WTC11 (cell line): ENCODE measurements around the gene LLGL2. TPM values are rescaled to one million over a fixed set of nuclear protein-coding genes. Genes with fewer than 3 reads are reported as not detected.

Experiments used
- ATAC-seq: fragments of 200-7000 bp; cut with Tn5 transposase; 2 replicates; pipeline ENCODE4 v1.10.0; 2021; ENCODE audit warnings: mild to moderate bottlenecking, moderate library complexity
- CTCF ChIA-PET: fragments of 300-600 bp; sonication (Branson Sonifier 250); formaldehyde crosslinking; loops from one replicate; lab custom pipeline; 2021; ENCODE audit warnings: antibody characterized with exemption; lab: Charles Lee
- POLR2A ChIA-PET: fragments of 350-600 bp; sonication (Branson Sonifier 250); formaldehyde crosslinking; loops from one replicate; lab custom pipeline; 2021; ENCODE audit warnings: antibody characterized with exemption; lab: Charles Lee
- DNase-seq: peaks from one replicate; pipeline ENCODE4 v3.0.0; 2021; ENCODE audit warnings: low spot score
- H3K27ac Mint-ChIP-seq: 2 replicates; pipeline ENCODE4 v1.8.0; 2021; ENCODE audit warnings: mixed read lengths
- H3K27me3 Mint-ChIP-seq: 2 replicates; pipeline ENCODE4 v1.8.0; 2021; ENCODE audit warnings: low read depth, mild to moderate bottlenecking, moderate library complexity, mixed read lengths
- H3K36me3 Mint-ChIP-seq: 2 replicates; pipeline ENCODE4 v1.8.0; 2021; ENCODE audit warnings: mixed read lengths
- H3K4me1 Mint-ChIP-seq: 2 replicates; pipeline ENCODE4 v1.8.0; 2022; ENCODE audit warnings: mixed read lengths
- H3K4me3 Mint-ChIP-seq: 2 replicates; pipeline ENCODE4 v1.8.0; 2021; ENCODE audit warnings: mild to moderate bottlenecking, moderate library complexity, mixed read lengths
- H3K9me3 Mint-ChIP-seq: 2 replicates; pipeline ENCODE4 v1.8.0; 2021; ENCODE audit warnings: mixed read lengths
- CREB1 ChIP-seq: sonication (generic); formaldehyde crosslinking; IDR thresholded peaks from 2 replicates; pipeline ENCODE4 v1.8.0; 2023; ENCODE audit warnings: mild to moderate bottlenecking, missing genetic modification reagents
- EMX1 ChIP-seq: fragments of 250-450 bp; sonication (Bioruptor Pico); IDR thresholded peaks from 2 replicates; pipeline ENCODE4 v1.8.0; 2021; ENCODE audit warnings: mild to moderate bottlenecking
- GTF2I ChIP-seq: fragments of 250-450 bp; sonication (Bioruptor Pico); conservative IDR thresholded peaks from 2 replicates; pipeline ENCODE4 v1.4.0; 2021; ENCODE audit warnings: mild to moderate bottlenecking
- HMGA2 ChIP-seq: fragments of 250-450 bp; sonication (Bioruptor Pico); IDR thresholded peaks from 2 replicates; pipeline ENCODE4 v1.4.0; 2021; ENCODE audit warnings: mild to moderate bottlenecking, moderate library complexity
- JUN ChIP-seq: sonication (generic); formaldehyde crosslinking; IDR thresholded peaks from 2 replicates; pipeline ENCODE4 v1.8.0; 2023; ENCODE audit warnings: mild to moderate bottlenecking, missing genetic modification reagents
- KAT7 ChIP-seq: sonication (generic); formaldehyde crosslinking; IDR thresholded peaks from 2 replicates; pipeline ENCODE4 v1.8.1; 2023; ENCODE audit warnings: missing genetic modification reagents, mild to moderate bottlenecking, borderline replicate concordance
- NFATC4 ChIP-seq: fragments of 250-450 bp; sonication (Bioruptor Pico); IDR thresholded peaks from 2 replicates; pipeline ENCODE4 v1.9.0; 2021; ENCODE audit warnings: mild to moderate bottlenecking
- NR3C1 ChIP-seq: sonication (generic); formaldehyde crosslinking; conservative IDR thresholded peaks from 2 replicates; pipeline ENCODE4 v1.8.1; 2023; ENCODE audit warnings: low read depth, mild to moderate bottlenecking, missing genetic modification reagents
- RELA ChIP-seq: sonication (generic); formaldehyde crosslinking; IDR thresholded peaks from 2 replicates; pipeline ENCODE4 v1.8.1; 2022; ENCODE audit warnings: missing genetic modification reagents, mild to moderate bottlenecking, borderline replicate concordance
- TEAD4 ChIP-seq: sonication (generic); formaldehyde crosslinking; IDR thresholded peaks from 2 replicates; pipeline ENCODE4 v1.8.0; 2022; ENCODE audit warnings: mild to moderate bottlenecking, missing genetic modification reagents
- ZNF138 ChIP-seq: sonication (generic); formaldehyde crosslinking; conservative IDR thresholded peaks from 2 replicates; pipeline ENCODE4 v1.8.1; 2022; ENCODE audit warnings: mild to moderate bottlenecking, moderate library complexity, missing genetic modification reagents
- total RNA-seq: library from RNA; stranded (reverse); gene quantifications from 3 replicates; pipeline ENCODE4 v1.2.3, GENCODE V29; 2021
- TF ChIP-seq, protein P1 (sequence below): sonication (generic); formaldehyde crosslinking; IDR thresholded peaks from 2 replicates; pipeline ENCODE4 v1.8.1; 2022; ENCODE audit warnings: missing genetic modification reagents, borderline replicate concordance
- TF ChIP-seq, protein P2 (sequence below): sonication (generic); formaldehyde crosslinking; IDR thresholded peaks from 2 replicates; pipeline ENCODE4 v1.8.1; 2022; ENCODE audit warnings: low read depth, mild to moderate bottlenecking, moderate library complexity, missing genetic modification reagents, borderline replicate concordance
- TF ChIP-seq, protein P3 (sequence below): sonication (generic); formaldehyde crosslinking; IDR thresholded peaks from 2 replicates; pipeline ENCODE4 v1.8.0; 2023; ENCODE audit warnings: missing genetic modification reagents, mild to moderate bottlenecking, borderline replicate concordance
- TF ChIP-seq, protein P4 (sequence below): sonication (generic); formaldehyde crosslinking; IDR thresholded peaks from 2 replicates; pipeline ENCODE4 v1.8.1; 2023; ENCODE audit warnings: mild to moderate bottlenecking, missing genetic modification reagents, moderate library complexity

Gene LLGL2
- total RNA-seq, 1 experiment from 2014 or later: 103 TPM

DNA sequence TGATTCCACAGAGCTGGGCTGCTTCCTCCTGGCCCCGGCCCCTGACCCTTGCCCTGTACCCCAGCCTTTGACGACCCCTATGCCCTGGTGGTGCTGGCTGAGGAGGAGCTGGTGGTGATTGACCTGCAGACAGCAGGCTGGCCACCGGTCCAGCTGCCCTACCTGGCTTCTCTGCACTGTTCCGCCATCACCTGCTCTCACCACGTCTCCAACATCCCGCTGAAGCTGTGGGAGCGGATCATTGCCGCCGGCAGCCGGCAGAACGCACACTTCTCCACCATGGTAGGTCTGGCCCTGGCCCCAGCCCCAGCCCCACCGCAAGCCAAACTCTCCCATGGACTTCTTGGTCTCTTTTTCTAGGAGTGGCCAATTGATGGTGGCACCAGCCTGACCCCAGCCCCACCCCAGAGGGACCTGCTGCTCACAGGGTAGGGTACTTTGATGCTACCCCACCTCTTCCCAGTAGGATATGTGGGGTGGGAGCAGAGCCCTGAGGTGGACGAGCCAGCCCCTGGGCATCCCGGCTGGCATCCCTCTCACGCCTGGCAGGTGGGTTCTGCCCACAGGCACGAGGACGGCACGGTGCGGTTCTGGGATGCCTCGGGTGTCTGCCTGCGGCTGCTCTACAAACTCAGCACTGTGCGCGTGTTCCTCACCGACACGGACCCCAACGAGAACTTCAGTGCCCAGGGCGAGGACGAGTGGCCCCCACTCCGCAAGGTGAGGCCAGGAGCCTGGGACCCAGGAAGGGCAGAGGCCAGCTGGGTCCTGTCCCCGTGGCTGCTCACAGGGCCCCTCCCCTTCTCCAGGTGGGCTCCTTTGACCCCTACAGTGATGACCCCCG, 43.1 kb downstream of the LLGL2 start:
- H3K27me3 Mint-ChIP-seq: no peaks in the 10 kb centered on the region
- ChIA-PET CTCF (interaction anchor here (1.0 kb wide), 1 partner anchor 33 kb away, joined by 3 read pairs; no protein-coding TSS in a partner anchor), POLR2A (no interaction called here)
- no peak overlapping the region for H3K4me3 Mint-ChIP-seq
- no peak for TF ChIP-seq GTF2I (CRISPR knock-in tag)
- TF ChIP-seq CREB1 (CRISPR knock-in tag): no peak
- no peak for TF ChIP-seq ZNF138 (CRISPR knock-in tag)
- no peak for TF ChIP-seq RELA (CRISPR knock-in tag)
- TF ChIP-seq KAT7 (CRISPR knock-in tag): no peak
- TF ChIP-seq EMX1: no peak
- no peak overlapping the region for H3K27ac Mint-ChIP-seq
- no peaks in the 10 kb centered on the region for H3K9me3 Mint-ChIP-seq
- H3K36me3 Mint-ChIP-seq: peaks cover 3% of the 10 kb centered on the region; the same call in 1 of the 2 replicates
- DNase-seq: no peak
- H3K4me1 Mint-ChIP-seq: no peaks in the 10 kb centered on the region
- no peak for ATAC-seq

DNA sequence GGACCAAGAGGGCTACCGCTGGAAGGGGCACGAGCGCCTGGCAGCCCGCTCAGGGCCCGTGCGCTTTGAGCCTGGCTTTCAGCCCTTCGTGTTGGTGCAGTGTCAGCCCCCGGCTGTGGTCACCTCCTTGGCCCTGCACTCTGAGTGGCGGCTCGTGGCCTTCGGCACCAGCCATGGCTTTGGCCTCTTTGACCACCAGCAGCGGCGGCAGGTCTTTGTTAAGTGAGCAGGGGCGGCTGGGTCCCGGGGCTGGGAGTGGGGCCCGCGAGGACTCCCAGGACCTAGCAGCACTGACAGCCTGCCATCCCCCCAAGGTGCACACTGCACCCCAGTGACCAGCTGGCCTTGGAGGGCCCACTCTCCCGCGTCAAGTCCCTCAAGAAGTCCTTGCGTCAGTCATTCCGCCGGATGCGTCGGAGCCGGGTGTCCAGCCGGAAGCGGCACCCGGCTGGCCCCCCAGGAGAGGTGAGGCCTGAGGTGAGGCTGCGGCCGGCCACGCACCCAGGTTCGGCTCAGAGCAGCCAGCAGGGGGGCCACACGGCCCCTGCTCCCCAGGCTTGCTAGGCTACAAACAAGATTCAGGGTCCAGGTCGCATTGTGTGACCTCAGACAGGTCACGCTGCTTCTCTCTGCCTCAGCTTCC, 44.7 kb downstream of the LLGL2 start:
- DNase-seq (no peak), ATAC-seq (no peak)
- Mint-ChIP-seq H3K9me3 (no peaks in the 10 kb centered on the region), H3K27ac (no peak overlapping the region), H3K36me3 (peaks cover 3% of the 10 kb centered on the region; the same call in 1 of the 2 replicates), H3K4me3 (no peak overlapping the region), H3K4me1 (no peaks in the 10 kb centered on the region), H3K27me3 (no peaks in the 10 kb centered on the region)
- ChIA-PET POLR2A (no interaction called here), CTCF (interaction anchor here (0.9 to 1.0 kb wide), 2 partner anchors 40 to 64 kb away, joined by 3 read pairs; no protein-coding TSS in a partner anchor)
- TF ChIP-seq, protein P1, sequence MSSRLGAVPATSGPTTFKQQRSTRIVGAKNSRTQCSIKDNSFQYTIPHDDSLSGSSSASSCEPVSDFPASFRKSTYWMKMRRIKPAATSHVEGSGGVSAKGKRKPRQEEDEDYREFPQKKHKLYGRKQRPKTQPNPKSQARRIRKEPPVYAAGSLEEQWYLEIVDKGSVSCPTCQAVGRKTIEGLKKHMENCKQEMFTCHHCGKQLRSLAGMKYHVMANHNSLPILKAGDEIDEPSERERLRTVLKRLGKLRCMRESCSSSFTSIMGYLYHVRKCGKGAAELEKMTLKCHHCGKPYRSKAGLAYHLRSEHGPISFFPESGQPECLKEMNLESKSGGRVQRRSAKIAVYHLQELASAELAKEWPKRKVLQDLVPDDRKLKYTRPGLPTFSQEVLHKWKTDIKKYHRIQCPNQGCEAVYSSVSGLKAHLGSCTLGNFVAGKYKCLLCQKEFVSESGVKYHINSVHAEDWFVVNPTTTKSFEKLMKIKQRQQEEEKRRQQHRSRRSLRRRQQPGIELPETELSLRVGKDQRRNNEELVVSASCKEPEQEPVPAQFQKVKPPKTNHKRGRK (CRISPR knock-in tag): no peak

DNA sequence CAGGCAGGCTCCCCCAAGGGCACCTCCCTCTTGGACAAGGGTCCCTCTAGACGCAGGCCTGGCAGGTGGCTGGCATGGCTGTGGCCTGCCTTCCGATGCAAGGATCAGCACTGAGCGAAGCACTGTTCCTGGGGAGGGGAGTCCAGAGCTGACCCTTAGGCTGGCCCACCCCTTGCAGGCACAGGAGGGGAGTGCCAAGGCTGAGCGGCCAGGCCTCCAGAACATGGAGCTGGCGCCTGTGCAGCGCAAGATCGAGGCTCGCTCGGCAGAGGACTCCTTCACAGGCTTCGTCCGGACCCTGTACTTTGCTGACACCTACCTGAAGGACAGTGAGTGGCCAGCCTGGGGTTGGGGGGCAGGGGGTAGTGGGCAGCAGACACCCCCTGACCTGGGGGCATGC, 45.3 kb downstream of the LLGL2 start:
- Mint-ChIP-seq H3K9me3 (no peaks in the 10 kb centered on the region), H3K27ac (0 out of 2 replicates have a peak overlapping the region, but pooled peaks have one; percentile 65), H3K4me3 (no peak overlapping the region), H3K27me3 (no peaks in the 10 kb centered on the region), H3K4me1 (no peaks in the 10 kb centered on the region), H3K36me3 (peaks cover 3% of the 10 kb centered on the region; the same call in 1 of the 2 replicates)
- ATAC-seq (no peak), DNase-seq (no peak)
- POLR2A ChIA-PET: no interaction called here
- CTCF ChIA-PET: interaction anchor here (1.2 kb wide), 1 partner anchor 310 kb away, joined by 3 read pairs; the partner anchor contains the start of genes GGA3 and MRPS7
- TF ChIP-seq GTF2I (CRISPR knock-in tag) (no peak), NFATC4 (CRISPR knock-in tag) (no peak), JUN (CRISPR knock-in tag) (no peak), TEAD4 (CRISPR knock-in tag) (no peak), NR3C1 (CRISPR knock-in tag) (no peak), HMGA2 (no peak)
- TF ChIP-seq, protein P1 (CRISPR knock-in tag): no peak
- TF ChIP-seq, protein P2, sequence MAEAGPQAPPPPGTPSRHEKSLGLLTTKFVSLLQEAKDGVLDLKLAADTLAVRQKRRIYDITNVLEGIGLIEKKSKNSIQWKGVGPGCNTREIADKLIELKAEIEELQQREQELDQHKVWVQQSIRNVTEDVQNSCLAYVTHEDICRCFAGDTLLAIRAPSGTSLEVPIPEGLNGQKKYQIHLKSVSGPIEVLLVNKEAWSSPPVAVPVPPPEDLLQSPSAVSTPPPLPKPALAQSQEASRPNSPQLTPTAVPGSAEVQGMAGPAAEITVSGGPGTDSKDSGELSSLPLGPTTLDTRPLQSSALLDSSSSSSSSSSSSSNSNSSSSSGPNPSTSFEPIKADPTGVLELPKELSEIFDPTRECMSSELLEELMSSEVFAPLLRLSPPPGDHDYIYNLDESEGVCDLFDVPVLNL (CRISPR knock-in tag): no peak
- TF ChIP-seq, protein P3, sequence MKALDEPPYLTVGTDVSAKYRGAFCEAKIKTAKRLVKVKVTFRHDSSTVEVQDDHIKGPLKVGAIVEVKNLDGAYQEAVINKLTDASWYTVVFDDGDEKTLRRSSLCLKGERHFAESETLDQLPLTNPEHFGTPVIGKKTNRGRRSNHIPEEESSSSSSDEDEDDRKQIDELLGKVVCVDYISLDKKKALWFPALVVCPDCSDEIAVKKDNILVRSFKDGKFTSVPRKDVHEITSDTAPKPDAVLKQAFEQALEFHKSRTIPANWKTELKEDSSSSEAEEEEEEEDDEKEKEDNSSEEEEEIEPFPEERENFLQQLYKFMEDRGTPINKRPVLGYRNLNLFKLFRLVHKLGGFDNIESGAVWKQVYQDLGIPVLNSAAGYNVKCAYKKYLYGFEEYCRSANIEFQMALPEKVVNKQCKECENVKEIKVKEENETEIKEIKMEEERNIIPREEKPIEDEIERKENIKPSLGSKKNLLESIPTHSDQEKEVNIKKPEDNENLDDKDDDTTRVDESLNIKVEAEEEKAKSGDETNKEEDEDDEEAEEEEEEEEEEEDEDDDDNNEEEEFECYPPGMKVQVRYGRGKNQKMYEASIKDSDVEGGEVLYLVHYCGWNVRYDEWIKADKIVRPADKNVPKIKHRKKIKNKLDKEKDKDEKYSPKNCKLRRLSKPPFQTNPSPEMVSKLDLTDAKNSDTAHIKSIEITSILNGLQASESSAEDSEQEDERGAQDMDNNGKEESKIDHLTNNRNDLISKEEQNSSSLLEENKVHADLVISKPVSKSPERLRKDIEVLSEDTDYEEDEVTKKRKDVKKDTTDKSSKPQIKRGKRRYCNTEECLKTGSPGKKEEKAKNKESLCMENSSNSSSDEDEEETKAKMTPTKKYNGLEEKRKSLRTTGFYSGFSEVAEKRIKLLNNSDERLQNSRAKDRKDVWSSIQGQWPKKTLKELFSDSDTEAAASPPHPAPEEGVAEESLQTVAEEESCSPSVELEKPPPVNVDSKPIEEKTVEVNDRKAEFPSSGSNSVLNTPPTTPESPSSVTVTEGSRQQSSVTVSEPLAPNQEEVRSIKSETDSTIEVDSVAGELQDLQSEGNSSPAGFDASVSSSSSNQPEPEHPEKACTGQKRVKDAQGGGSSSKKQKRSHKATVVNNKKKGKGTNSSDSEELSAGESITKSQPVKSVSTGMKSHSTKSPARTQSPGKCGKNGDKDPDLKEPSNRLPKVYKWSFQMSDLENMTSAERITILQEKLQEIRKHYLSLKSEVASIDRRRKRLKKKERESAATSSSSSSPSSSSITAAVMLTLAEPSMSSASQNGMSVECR (CRISPR knock-in tag): no peak
- TF ChIP-seq, protein P4, sequence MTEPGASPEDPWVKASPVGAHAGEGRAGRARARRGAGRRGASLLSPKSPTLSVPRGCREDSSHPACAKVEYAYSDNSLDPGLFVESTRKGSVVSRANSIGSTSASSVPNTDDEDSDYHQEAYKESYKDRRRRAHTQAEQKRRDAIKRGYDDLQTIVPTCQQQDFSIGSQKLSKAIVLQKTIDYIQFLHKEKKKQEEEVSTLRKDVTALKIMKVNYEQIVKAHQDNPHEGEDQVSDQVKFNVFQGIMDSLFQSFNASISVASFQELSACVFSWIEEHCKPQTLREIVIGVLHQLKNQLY (CRISPR knock-in tag): no peak
